Epithelial cell of esophagus (primary cell): Measurements from ENCODE around the gene EI24.

ENCODE experiments used
- DNase-seq: peaks from one replicate; pipeline ENCODE4 v3.0.0; 2010; ENCODE audit warnings: low read depth
- H3K4me3 ChIP-seq: 2 replicates; pipeline ENCODE4 v1.5.1; 2011; ENCODE audit warnings: mild to moderate bottlenecking, low read length, control low read depth
- CTCF ChIP-seq: IDR thresholded peaks from 2 replicates; pipeline ENCODE4 v1.5.1; 2011; ENCODE audit warnings: low read depth, mild to moderate bottlenecking, low read length, control low read depth, inconsistent platforms; ENCODE audit not compliant: insufficient read depth; ENCODE audit errors: missing control alignments

The EI24 gene

GRCh38 chr11:125625630-125626287, 56.5 kb downstream of the EI24 start:
- peak; percentile 92 for DNase-seq
- no peak for TF ChIP-seq CTCF
- peak overlapping the region; percentile 87 for H3K4me3 ChIP-seq

DNA sequence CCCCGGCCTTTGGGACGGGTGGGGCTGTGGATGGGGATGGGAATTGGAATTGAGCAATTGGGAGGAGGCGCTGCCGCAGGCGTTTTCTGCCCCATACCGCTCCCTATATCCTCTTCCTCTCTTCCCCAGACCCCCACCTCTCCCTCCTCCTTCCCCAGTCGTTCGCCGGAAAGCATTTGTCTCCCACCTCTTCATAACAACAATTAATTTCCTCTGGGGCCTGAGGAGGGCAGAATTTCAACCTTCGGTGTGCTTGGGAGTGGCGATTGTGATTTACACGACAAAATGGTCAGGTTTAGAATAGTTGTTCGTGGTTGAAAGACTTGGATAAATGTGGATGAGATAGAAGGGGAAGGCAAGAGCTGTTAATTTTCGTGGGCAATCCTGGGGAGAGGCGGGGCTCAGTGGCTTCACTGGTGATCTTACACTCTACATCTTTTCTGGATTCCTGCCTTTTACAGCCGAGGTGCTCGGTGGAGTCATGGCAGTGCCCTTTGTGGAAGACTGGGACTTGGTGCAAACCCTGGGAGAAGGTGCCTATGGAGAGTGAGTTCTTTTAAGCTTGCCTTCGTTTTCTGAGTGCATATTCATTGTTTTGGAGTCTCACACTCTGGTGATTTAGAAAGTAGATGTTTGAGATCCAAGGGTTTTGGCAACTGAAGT, 57.1 kb downstream of the EI24 start:
- peak; percentile 39 for TF ChIP-seq CTCF
- peak overlapping the region; percentile 87 for H3K4me3 ChIP-seq
- DNase-seq, result no peak

- DNase-seq, result no peak
- H3K4me3 ChIP-seq, result peak overlapping the region; percentile 87
- no peak for TF ChIP-seq CTCF
Observed at GRCh38 chr11:125627236-125627910, 58.1 kb downstream of the EI24 start.
